Islet of Langerhans (tissue), 1 donor: ENCODE measurements around the gene OR51B6.
"Not testable (repeated sequence)": the region's sequence is repeated elsewhere in the genome, so short reads cannot be mapped to it uniquely, and the experiment has no call there.

Experiments
- FAIRE-seq: peaks from one replicate; lab custom pipeline; 2011; peaks lifted over from hg19 to GRCh38; lab: Jason Lieb, UNC

Gene OR51B6

GRCh38 chr11:5351208-5351607, at the start of gene OR51B6:
Gene OR51B6, plus strand, starts transcription at chr11:5351508. Its CDS starts 0 bp downstream, at chr11:5351508.
- FAIRE-seq, result no peak

- no peak for FAIRE-seq
These were observed 49.5 kb upstream of the OR51B6 start, which contains the start of gene OR51B4 for GRCh38 chr11:5301846-5302245. Gene OR51B4, minus strand, starts transcription at chr11:5301946. Its CDS starts 0 bp downstream, at chr11:5301946.

GRCh38 chr11:5303626-5304025, 47.7 kb upstream of the OR51B6 start:
- no peak for FAIRE-seq

- no peak for FAIRE-seq
These were observed 47.3 kb upstream of the OR51B6 start for GRCh38 chr11:5304046-5304445.

GRCh38 chr11:5307256-5308019, 43.9 kb upstream of the OR51B6 start:
- FAIRE-seq, result no peak

GRCh38 chr11:5310423-5310822, 40.9 kb upstream of the OR51B6 start:
- FAIRE-seq, result no peak

- not testable (repeated sequence) for FAIRE-seq
These were observed 37.8 kb upstream of the OR51B6 start for GRCh38 chr11:5313326-5314023.

GRCh38 chr11:5317292-5317691, 34.0 kb upstream of the OR51B6 start:
- FAIRE-seq, result no peak

GRCh38 chr11:5324197-5324596, 27.1 kb upstream of the OR51B6 start, which contains the start of gene OR51B2:
Gene OR51B2, minus strand, starts transcription at chr11:5324297. Its CDS starts 0 bp downstream, at chr11:5324297.
- no peak for FAIRE-seq

- FAIRE-seq, result no peak
These were observed 16.1 kb upstream of the OR51B6 start for GRCh38 chr11:5335170-5335569.

GRCh38 chr11:5336331-5336730, 15.0 kb upstream of the OR51B6 start:
- no peak for FAIRE-seq

GRCh38 chr11:5337253-5337652, 14.1 kb upstream of the OR51B6 start:
- FAIRE-seq, result not testable (repeated sequence)

GRCh38 chr11:5339771-5340322, 11.5 kb upstream of the OR51B6 start:
- FAIRE-seq, result no peak

GRCh38 chr11:5343474-5344335, 7.6 kb upstream of the OR51B6 start, which contains the start of gene OR51B5:
Gene OR51B5, minus strand, starts transcription at chr11:5343524. Its CDS starts 0 bp downstream, at chr11:5343524.
- FAIRE-seq, result no peak

GRCh38 chr11:5345831-5346230, 5.5 kb upstream of the OR51B6 start:
- FAIRE-seq, result no peak

GRCh38 chr11:5348551-5349194, 2.6 kb upstream of the OR51B6 start:
- FAIRE-seq, result no peak

GRCh38 chr11:5349550-5349949, 1.8 kb upstream of the OR51B6 start:
- FAIRE-seq, result no peak

- FAIRE-seq, result not testable (repeated sequence)
These were observed 4.7 kb downstream of the OR51B6 start for GRCh38 chr11:5356031-5356430.

- no peak for FAIRE-seq
These were observed 10.8 kb downstream of the OR51B6 start for GRCh38 chr11:5362017-5362625.

GRCh38 chr11:5363679-5364078, 12.4 kb downstream of the OR51B6 start:
- FAIRE-seq, result no peak

GRCh38 chr11:5364214-5364613, 12.9 kb downstream of the OR51B6 start:
- FAIRE-seq, result no peak
